ENCODE measurements around the gene EIF4G1.

EIF4G1 gene

DNA sequence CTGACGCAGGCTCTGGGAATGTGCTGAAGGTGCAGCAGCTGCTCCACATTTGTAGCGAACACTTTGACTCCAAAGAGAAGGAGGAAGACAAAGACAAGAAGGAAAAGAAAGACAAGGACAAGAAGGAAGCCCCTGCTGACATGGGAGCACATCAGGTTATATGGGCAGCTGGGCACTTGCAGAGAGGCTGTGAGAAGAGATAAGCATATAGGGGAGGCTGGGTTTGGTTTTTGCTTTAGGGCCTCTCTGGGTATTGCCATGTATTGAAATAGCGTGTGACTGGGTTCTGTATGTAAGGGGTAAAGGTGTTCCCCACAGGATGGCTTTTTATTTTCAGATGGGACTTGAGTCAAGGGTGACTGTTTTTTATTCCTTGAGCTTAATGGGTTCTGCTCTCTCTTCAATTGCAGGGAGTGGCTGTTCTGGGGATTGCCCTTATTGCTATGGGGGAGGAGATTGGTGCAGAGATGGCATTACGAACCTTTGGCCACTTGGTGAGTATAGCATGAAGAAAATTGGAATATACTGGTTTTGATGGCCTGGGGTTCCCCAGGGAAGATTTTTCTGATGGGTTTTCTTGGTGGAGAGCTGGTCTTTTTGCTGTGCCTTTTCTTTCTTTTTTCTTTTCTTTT, 7.9 kb upstream of the EIF4G1 start:
- TF ChIP-seq, protein P1, sequence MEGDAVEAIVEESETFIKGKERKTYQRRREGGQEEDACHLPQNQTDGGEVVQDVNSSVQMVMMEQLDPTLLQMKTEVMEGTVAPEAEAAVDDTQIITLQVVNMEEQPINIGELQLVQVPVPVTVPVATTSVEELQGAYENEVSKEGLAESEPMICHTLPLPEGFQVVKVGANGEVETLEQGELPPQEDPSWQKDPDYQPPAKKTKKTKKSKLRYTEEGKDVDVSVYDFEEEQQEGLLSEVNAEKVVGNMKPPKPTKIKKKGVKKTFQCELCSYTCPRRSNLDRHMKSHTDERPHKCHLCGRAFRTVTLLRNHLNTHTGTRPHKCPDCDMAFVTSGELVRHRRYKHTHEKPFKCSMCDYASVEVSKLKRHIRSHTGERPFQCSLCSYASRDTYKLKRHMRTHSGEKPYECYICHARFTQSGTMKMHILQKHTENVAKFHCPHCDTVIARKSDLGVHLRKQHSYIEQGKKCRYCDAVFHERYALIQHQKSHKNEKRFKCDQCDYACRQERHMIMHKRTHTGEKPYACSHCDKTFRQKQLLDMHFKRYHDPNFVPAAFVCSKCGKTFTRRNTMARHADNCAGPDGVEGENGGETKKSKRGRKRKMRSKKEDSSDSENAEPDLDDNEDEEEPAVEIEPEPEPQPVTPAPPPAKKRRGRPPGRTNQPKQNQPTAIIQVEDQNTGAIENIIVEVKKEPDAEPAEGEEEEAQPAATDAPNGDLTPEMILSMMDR (IDR thresholded peaks at IDR 0.05; ENCODE audit: control insufficient read depth, extremely low read depth, insufficient read depth): no peak
- no peak for DNase-seq (ENCODE audit: low read depth)
- H3K4me3 ChIP-seq (ENCODE audit: low read depth, low read length): no peak overlapping the region

DNA sequence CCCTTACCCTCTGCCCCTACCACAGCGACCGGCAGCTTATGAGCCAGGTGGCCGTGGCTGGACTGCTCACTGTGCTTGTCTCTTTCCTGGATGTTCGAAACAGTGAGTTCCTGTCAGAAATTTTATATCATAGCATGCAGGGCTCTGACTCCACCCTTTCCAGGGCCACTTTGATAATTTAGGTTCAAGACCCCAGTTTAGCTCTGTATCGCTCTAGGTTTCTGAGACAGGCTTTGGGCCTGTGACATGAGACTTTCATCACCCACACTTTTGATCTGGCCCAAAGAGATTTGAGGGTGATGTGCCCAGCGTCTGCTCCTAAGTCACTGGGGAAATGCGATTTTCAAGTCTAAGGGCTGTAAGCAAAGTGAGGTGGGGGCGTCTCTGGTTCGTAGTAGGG, 6.5 kb upstream of the EIF4G1 start:
- no peak for DNase-seq (ENCODE audit: low read depth)
- H3K4me3 ChIP-seq (ENCODE audit: low read depth, low read length): no peak overlapping the region
- TF ChIP-seq, protein P1 (IDR thresholded peaks at IDR 0.05; ENCODE audit: control insufficient read depth, extremely low read depth, insufficient read depth): no peak

DNA sequence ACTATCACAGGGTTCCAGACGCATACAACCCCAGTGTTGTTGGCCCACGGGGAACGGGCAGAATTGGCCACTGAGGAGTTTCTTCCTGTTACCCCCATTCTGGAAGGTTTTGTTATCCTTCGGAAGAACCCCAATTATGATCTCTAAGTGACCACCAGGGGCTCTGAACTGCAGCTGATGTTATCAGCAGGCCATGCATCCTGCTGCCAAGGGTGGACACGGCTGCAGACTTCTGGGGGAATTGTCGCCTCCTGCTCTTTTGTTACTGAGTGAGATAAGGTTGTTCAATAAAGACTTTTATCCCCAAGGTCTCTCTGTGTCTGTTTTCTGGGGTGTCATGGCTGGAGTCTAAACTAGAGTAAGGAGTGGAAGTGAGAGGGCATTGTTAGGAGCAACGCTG, 5.7 kb upstream of the EIF4G1 start:
- TF ChIP-seq, protein P1 (IDR thresholded peaks at IDR 0.05; ENCODE audit: control insufficient read depth, extremely low read depth, insufficient read depth): no peak
- no peak overlapping the region for H3K4me3 ChIP-seq (ENCODE audit: low read depth, low read length)
- DNase-seq (ENCODE audit: low read depth): no peak

DNA sequence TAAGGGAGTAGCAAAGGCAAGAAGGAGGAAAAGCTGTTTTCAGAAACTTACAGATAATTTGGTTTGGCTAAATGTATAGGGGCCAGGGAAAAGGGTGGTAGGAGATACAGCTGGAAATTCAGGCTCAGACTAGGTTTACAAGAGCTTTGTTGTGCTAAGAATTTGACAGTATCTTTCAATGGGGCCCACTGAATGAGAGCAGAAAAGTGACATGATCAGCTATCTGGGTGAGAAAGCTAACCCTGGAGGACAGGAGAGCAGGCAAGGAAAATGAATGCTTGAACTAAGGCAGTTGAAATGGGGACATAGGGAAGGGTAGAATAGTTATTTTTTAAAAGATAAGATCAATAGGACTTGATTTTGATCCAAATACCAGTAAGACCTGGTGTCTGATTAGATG, 2.8 kb upstream of the EIF4G1 start:
- DNase-seq (ENCODE audit: low read depth): no peak
- TF ChIP-seq, protein P1 (IDR thresholded peaks at IDR 0.05; ENCODE audit: control insufficient read depth, extremely low read depth, insufficient read depth): no peak
- H3K4me3 ChIP-seq (ENCODE audit: low read depth, low read length): no peak overlapping the region

DNA sequence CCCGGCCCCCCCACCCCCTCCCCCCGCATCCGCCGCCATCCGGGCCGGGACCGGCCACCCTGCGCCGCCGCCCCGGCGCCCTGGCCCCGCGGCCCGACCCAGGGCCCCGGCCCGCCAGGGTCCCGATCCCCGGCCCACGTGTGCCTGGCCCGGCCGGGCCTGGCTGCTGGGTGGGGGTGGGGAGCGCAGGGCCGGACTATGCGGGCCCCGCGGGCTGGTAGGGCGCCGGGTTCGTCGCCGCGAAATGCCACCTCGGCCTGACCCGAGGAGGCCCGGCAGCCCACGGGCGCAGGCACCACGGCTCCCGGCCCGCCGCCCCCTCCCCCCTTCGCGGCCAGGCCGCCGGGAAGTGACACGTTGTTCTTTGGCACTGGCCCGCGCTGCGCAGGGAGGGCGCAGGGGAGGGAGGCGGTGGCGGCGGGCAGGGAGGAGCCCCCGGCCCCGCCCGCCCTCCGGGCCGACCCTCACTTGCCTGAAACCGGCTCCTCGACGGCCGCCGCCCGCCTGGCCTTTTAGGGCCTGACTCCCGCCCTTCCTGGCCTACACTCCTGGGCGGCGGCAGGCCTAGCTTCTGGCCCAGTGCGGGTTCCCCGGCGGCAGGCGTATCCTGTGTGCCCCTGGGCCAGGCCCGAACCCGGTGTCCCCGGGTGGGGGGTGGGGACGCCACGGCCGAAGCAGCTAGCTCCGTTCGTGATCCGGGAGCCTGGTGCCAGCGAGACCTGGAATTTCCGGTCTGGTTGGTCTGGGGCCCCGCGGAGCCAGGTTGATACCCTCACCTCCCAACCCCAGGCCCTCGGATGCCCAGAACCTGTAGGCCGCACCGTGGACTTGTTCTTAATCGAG, 515 bp downstream of the EIF4G1 start:
- peak overlapping the region; percentile 98 for H3K4me3 ChIP-seq (ENCODE audit: low read depth, low read length)
- TF ChIP-seq, protein P1 (IDR thresholded peaks at IDR 0.05; ENCODE audit: control insufficient read depth, extremely low read depth, insufficient read depth): no peak
- DNase-seq (ENCODE audit: low read depth): no peak

DNA sequence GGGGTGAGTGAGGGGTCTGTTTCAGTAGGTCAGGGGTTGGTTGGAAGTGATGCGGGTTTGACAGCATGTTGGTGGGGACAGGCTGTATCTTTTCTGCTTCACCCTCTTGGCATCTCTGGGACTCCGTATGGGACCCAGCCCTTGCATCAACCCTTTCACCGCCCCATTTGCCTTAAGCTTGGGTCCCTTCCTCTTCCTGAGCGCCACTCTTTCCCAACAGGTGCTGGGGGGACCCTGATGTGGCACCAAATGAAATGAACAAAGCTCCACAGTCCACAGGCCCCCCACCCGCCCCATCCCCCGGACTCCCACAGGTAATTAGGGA, 1.1 kb downstream of the EIF4G1 start:
- H3K4me3 ChIP-seq (ENCODE audit: low read depth, low read length): peak overlapping the region; percentile 98
- TF ChIP-seq, protein P1 (IDR thresholded peaks at IDR 0.05; ENCODE audit: control insufficient read depth, extremely low read depth, insufficient read depth): no peak
- DNase-seq (ENCODE audit: low read depth): no peak
